ENCODE results near the gene KRT40. TPM values are rescaled to one million over a fixed set of nuclear protein-coding genes. Genes with fewer than 3 reads are reported as not detected.

Gene KRT40
- total and polyA plus RNA-seq, 2 of the 8 experiments (the other 6 are each of a cell fraction or from before 2014, with no cell fraction given) = not detected

DNA sequence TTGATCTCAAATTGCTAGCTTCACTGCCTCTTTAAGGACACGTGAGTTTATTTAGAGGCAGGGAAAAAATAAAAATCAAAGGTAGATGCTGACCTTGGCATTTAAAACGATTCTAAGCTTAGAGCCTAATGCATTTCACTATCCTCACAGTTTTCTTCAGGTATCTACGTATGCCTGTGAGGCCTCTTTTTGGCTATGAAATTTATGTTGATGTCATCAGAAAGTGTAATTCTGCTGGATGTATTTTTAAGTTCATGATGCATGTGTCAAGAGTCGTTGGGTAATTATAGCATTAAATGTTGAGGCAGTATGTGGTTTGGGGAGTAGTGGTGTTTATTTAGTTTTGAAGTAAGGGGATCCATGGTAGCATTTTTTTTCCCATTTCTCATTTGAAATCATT lies 19.8 kb upstream of the KRT40 start:
- H3K14ac ChIP-seq (ENCODE audit: insufficient read length) = no peak overlapping the region
- no peak overlapping the region for H3K4ac ChIP-seq (replicated peaks; ENCODE audit: insufficient read length, low read depth, low read length)
- ChIA-PET CTCF (ENCODE audit: partially characterized antibody) (no interaction called here), POLR2A (ENCODE audit: partially characterized antibody) (interaction anchor here (1.1 kb wide), 1 partner anchor 16 kb away, joined by 3 read pairs; no protein-coding TSS in a partner anchor)
- no peaks in the 10 kb centered on the region for H3K9me3 ChIP-seq (ENCODE audit: insufficient read depth in 2 of 2, low read depth in 1 of 2, low read length in 1 of 2)
- DNase-seq (ENCODE audit: low read depth in 1 of 2, low spot score in 2 of 2) (no peak), FAIRE-seq (no peak)
- H3K56ac ChIP-seq (replicated peaks; ENCODE audit: insufficient read length, low read depth, low read length) = no peak overlapping the region
- no peaks in the 10 kb centered on the region for H3K27me3 ChIP-seq (replicated peaks in 1 of 4; ENCODE audit: control insufficient read depth in 3 of 4, extremely low read depth in 1 of 4, insufficient read depth in 3 of 4, low read length in 3 of 4)
- no peak overlapping the region for H3K18ac ChIP-seq (ENCODE audit: extremely low read depth, low read length)
- no peak overlapping the region for H2BK120ac ChIP-seq (replicated peaks; ENCODE audit: low read depth, low read length)
- H3K4me1 ChIP-seq (replicated peaks in 1 of 4; ENCODE audit: control insufficient read depth in 3 of 4, insufficient read depth in 4 of 4, low read length in 3 of 4) = peaks cover 0 to 5% (median 4%) of the 10 kb centered on the region in 4 experiments; a peak in 4 of 7 replicates
- H4K20me1 ChIP-seq (replicated peaks in 1 of 2; ENCODE audit: control insufficient read depth in 1 of 2, insufficient read depth in 2 of 2, low read length in 2 of 2) = no peaks in the 10 kb centered on the region
- no peak overlapping the region for H3K4me3 ChIP-seq (ENCODE audit: extremely low read depth in 1 of 4, insufficient read depth in 2 of 4, low read depth in 3 of 4, low read length in 4 of 4)
- H3K23me2 ChIP-seq (ENCODE audit: low read depth, low read length) = no peaks in the 10 kb centered on the region
- no peak overlapping the region for H2BK20ac ChIP-seq (ENCODE audit: low read length)
- no peak overlapping the region for H4K5ac ChIP-seq (ENCODE audit: insufficient read length, low read depth, low read length)
- H3K4me2 ChIP-seq (ENCODE audit: insufficient read depth in 1 of 2, low read depth in 2 of 2, low read length in 2 of 2) = no peak overlapping the region
- H2BK15ac ChIP-seq (ENCODE audit: low read length) = no peak overlapping the region
- no peaks in the 10 kb centered on the region for H3K79me1 ChIP-seq (ENCODE audit: low read depth, low read length)
- no peak overlapping the region for H3K23ac ChIP-seq (ENCODE audit: insufficient read length)
- no peak overlapping the region for H3K27ac ChIP-seq (ENCODE audit: low read depth, low read length)
- no peak overlapping the region for H2BK12ac ChIP-seq (ENCODE audit: low read depth, low read length)
- H2BK5ac ChIP-seq (ENCODE audit: low read depth, low read length) = no peak overlapping the region
- no peak overlapping the region for H3K9ac ChIP-seq (replicated peaks in 1 of 4; ENCODE audit: extremely low read depth in 1 of 4, low read depth in 3 of 4, low read length in 3 of 4)
- H2AFZ ChIP-seq (ENCODE audit: low read length) = no peak overlapping the region
- H3K79me2 ChIP-seq (ENCODE audit: control insufficient read depth in 1 of 2, insufficient read depth in 2 of 2, low read length in 2 of 2) = no peaks in the 10 kb centered on the region
- no peak overlapping the region for H2AK5ac ChIP-seq (ENCODE audit: low read depth, low read length)
- no peak overlapping the region for H4K8ac ChIP-seq (ENCODE audit: extremely low read depth, insufficient read depth, low read length)
- H4K91ac ChIP-seq (replicated peaks; ENCODE audit: insufficient read length, low read length) = no peak overlapping the region
- 90% methylated on average over 4 of the region's 4 CpGs; no CpG with 5 or more reads in 1 of the 2 experiments for WGBS, 2 experiments (ENCODE audit: extremely low coverage in 1 of 2, insufficient coverage in 1 of 2, insufficient read length in 1 of 2, insufficient replicate concordance in 2 of 2, low coverage in 1 of 2, low lambda C conversion rate in 2 of 2, missing lambda C conversion rate in 1 of 2)
- no peaks in the 10 kb centered on the region for H3K36me3 ChIP-seq (ENCODE audit: control insufficient read depth in 2 of 4, insufficient read depth in 4 of 4, low read length in 3 of 4)
- TF ChIP-seq KDM4A (IDR thresholded peaks at IDR 0.05; ENCODE audit: low read depth, low read length, severe bottlenecking) = no peak

Data from H1 (cell line).